NCI-H1694 (cell line): Measurements from ENCODE around the gene SFXN1.

Source experiments
- DNase-seq: peaks from one replicate; lab custom pipeline; 2025; lab: John Stamatoyannopoulos, UW

Gene SFXN1

DNA sequence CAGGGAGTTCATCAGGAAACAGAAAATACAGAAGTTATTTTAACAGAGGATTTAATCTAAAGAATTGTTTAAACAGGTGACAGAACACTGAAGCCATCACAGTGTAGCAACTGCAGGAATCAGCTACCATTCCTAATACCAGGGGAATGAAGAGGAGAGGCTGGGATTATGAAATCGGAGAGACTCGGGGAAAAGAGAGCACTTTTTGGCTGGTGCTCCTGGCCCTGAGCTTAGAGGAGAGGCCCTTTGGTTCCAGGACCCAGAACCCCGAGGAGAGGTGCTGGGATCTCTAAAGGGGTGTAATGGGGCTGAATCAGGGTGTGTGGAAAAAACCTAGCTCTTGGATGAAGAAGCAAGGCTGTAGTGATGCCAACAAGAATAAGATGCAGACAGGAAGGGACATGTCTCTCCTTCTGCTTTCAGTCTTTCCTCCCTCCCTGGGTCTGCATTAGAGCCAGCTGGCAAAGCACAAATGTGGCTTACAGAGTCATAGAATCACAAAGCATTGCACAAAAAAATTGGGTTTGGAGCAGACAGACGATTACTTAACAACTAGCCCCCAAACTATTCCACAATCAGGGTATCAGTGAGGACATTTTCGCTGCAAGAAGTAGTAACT lies 11.6 kb upstream of the SFXN1 start:
- no peak for DNase-seq

DNA sequence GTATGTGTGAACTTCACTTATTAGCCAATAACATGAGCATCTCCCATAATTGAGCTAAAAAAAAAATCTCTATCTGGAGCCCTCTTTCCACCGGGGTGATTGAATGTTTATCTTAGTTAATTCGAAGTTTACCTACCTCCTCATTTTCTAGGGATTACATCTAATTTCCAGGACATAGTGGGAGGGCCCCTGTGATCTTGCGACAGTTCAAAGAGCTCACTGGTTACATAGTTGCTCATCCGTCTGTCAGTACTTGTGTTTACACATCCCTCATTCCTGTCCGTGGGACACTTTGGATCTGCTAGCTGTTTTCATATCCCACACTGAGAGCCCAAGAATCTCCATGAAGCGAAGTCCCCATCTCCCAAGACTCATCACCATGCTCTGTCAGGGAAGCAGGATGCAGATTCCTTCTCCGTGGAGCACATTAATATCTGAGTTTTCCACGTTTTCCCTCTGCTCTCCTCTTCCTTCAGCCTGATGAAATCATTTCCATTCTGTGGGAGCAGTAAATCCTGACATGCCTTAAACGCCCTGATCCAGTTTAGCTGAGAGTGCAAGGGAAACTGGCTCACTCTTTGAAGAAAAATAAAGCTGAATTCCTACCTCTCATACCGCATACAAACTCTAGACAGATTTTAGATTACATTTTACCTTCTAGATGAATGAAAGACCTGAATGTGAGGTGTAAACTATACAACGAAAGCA lies 10.2 kb upstream of the SFXN1 start:
- no peak for DNase-seq

DNA sequence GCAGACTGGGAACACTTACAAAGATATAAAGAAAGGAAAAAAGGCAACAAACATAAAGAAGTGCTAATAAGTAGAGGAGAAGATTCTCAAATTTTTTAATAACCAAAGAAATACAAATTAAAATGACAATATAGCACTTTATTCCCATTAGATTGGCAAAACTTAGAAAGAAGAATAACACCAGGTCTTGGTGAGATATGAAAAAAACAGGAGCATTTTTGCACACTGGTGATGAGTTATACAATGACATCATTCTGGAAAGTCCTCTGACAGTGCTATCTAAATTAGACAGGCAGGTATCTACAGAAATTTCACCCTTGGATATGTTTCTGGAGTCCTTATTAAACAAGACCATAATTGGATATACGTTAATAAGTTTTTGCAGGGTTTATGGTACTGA lies 9.5 kb upstream of the SFXN1 start:
- DNase-seq = no peak

DNA sequence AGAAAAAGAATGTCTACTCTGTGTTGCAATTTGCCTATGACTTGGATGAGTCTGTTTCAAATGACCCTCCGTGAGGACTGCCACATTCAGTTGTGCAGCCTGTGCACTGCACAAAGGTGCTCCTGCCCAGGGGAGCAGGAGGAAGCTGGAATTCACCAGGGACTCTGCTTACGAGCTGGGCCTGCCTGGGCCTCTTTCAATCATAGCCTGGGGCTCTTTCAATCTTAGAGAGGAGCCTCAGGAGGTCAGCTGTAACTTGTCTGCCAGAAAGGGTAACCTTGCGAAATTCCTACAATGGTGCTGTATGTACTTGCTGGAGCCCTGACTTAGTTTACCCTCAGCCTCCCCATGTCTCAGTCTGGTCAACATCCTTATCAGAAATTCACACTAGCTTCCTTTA lies 8.4 kb upstream of the SFXN1 start:
- DNase-seq = no peak

DNA sequence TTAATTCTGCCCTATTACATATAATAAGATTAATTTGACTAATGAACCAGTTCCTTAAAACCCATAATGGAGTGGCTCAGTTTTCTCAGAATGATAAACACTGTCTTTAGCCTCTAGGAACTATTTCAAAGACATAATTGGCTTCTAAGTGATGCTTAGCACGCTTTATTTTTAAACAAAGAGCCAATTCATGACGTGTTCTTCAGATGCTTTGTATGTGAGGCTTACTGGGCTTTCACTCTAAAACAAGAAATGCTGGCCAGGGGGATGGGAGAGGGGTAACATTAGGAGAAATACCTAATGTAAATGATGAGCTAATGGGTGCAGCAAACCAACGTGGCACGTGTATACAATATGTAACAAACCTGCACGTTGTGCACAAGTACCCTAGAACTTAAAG lies 7.6 kb upstream of the SFXN1 start:
- DNase-seq = no peak

DNA sequence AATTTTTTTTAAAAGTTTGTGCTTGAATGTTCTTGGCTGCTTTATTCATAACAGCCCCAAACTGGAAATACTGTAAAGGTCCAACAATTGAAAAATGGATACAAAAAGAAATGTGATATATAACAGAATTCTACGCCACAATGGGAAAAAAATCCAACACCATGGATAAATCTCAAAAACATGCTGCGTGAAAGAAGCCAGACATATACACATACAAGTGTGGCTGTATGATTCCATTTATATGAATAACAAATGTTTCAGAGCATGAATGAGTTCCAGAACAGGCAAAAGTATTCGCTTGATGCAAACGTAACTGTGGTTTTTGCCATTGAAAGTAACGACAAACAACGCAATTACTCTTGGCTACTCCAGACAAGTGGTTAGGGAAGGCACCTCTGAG lies 7.2 kb upstream of the SFXN1 start:
- no peak for DNase-seq

DNA sequence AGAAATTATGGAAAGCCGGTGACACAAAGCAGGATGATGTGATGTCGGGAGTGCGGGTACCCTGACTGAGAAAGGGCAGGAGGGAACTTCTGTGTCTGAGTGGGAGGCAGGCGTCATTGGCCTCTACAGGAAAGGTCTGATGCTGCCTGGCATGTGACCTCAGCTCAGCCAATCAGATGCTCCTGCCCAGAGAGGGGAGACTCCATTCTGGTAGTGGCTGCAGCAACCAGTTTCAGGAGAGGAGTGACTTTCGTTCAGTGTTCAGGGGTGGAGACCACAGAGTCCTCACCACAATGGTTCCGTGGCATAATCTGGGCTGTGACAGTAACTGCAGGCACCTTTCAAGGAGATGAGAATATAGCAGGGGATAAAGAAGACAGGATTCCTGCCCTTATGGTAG lies 6.7 kb upstream of the SFXN1 start:
- DNase-seq = no peak

DNA sequence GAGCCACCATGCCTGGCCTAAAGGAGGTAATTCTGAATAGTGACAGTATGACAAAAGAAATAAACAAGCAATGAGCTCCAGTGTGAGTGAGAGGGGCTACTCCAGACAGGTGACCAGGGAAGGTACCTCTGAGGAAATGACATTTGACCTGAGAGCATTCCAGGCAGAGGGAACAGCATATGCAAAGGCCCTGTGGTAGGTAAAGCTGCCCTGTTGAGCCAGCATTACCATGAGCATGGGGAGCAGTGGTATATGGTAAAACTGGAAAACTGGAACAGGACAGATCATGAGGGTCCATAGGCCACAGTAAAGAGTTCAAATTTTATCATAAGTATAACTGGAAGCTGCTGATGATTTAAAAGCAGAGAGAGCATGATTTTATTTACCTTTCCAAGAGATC lies 6.0 kb upstream of the SFXN1 start:
- no peak for DNase-seq

DNA sequence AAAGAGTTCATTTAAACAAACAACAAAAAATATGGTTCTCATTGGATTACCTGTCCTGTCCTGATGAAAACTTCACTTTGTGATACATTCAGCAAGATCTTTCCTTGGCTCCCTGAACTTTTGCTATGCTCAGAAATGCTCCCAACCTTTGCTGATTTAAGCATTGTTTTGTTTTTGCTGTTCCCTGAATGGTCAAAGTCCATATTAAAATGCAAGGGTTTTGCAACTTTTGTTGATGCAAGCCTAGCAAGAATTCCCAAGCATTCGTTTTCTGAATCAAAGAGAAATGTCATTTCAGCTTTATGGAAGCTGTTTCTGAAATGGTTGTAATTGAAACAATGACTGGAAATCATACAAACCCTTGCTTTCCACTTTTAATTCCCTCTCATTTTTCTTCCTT lies 3.1 kb upstream of the SFXN1 start:
- DNase-seq = no peak

DNA sequence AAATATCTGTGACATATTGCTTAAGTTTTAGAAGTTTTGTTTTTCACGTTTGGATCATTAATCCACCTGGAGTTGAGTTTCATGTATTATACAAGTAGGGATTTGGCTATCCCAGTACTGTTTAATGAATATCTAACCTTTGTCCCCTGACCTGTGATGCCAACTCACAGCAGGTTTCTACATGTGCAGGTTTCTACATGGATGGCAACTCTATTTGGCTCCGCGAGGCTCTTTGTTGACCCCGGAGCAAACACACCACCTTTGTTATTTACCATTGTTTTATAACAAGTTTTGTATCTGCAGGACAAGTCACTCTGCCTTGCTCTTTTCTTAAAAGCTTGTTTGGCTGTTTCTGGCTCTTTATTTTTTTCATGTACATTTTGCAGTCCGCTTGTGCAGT lies 920 bp upstream of the SFXN1 start:
- no peak for DNase-seq

DNA sequence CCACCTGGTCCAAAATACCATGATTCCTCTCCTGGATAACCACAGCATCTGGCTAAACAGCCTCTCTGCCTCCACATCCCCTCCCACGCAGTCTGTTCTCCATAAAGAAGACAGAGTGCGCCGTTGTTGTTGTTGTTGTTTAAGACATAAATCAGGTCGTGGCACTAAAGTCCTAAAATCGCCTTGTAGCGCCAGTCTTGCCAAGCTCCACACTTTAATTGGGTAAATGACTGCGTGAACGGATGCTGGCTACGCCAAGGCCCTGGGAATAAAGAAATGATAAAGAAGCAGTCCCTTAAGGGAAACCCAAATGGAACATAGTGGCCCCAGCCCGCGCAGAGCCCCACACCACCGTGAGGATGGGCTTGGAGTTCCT lies 364 bp upstream of the SFXN1 start:
- peak; percentile 27 for DNase-seq

DNA sequence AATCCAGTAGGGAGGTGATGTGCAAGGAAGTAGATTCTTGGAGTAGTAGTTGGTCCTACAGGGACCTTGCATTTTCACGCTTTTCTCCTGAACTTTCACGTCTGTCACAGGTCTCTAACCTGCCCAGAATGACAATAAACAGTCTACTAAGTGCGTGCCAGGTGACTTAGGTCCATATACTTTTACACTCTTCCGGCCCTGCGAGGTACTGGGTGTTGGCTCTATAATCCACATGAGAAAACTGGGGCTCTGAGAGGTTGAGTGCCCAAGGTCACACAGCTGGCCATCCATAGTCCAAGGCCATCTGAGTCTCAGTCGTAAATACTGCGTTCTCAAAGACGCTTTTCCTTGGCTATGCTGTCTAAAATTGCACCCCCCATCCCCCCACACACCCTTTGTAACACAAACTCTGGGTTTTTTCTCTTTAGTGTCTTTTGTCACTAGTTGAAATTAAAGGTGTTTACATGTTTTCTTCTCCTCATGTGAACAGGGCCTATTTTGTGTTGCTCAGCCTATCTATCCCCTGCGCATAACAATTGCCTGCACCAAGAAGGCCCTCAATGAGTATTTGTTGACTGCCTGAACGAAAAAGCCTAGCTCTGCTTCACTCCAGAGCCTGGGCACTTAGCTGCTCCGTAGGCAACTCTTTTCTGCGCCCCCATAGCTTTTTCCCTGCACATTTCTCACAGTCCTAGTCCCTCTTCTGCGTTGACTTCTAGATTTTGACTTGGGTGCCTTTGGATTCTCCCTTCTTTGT lies 943 bp downstream of the SFXN1 start:
- no peak for DNase-seq

DNA sequence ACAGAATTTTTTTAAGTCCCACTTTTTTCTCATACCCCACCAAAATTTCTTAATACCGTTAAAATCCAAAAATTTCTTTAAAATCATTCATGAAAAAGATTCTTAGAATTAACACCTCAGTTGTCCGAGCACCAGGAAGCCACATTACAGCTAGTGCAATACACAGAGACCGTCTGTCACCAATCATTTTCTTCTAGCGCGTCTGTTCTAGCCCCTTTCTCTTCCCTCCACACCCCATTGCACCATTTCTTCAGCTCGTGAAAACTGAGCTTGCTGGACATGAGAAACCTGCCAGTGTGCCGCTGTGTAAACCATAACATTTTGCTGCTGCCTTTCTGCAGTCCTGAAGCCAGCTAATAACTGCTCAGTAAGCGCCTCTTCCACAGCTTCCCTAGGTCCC lies 5.0 kb downstream of the SFXN1 start:
- no peak for DNase-seq

DNA sequence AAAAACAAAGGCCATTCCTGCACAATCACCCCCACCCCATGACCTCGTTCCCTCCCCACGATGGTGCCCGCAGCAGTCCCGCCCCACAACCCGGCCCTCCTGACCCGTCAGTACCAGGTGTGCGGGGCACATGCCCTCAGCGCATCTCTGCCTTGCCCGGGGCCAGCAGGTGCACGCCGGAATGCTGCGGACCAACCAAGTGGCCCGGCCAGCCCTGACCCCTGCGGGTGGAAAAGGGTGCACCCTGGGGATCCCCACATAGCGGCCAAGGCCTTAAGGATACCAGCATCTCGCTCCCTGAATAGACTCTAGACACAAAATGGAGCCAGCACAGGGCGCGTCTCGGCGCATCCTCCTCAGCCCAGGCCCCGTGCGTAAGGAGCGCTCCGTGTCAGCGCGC lies 6.0 kb downstream of the SFXN1 start:
- DNase-seq = no peak

DNA sequence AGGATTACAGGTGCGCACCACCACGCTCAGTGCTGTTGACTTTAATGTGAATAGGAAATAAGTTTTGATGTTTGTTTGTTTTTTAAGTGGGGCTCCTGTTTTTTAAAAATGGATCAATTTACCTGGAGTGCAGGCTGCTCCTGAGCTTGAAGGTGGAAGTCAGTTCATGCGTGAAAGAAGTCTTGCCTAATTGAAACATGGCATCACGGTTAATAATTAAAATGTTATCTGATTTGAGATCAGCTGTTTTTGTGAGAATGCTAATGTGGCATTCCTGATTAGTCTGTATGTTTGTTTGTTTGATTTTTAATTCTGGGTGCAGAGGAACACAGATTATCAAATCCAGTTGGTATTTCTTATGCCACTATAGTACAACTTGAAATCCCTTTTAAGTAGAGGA lies 6.5 kb downstream of the SFXN1 start:
- DNase-seq = no peak

DNA sequence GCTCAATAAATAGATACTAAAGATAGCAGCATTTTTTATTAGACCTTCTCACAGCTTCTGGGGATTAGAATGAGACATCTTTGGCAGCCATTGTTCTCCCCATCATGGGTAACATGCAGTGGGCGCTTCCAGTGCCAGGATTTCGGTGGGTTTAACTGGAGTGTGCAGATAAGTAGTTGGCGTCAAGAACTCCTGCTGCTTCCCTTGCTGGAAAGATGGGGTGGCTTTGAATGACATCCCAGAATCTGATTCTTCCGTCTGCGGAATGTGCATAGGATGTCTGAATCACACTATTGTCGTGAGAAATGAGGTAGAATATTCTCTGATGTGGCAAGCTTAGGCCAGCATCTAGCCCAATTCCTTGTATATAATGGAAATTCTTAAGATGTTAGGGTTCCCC lies 7.3 kb downstream of the SFXN1 start:
- no peak for DNase-seq

DNA sequence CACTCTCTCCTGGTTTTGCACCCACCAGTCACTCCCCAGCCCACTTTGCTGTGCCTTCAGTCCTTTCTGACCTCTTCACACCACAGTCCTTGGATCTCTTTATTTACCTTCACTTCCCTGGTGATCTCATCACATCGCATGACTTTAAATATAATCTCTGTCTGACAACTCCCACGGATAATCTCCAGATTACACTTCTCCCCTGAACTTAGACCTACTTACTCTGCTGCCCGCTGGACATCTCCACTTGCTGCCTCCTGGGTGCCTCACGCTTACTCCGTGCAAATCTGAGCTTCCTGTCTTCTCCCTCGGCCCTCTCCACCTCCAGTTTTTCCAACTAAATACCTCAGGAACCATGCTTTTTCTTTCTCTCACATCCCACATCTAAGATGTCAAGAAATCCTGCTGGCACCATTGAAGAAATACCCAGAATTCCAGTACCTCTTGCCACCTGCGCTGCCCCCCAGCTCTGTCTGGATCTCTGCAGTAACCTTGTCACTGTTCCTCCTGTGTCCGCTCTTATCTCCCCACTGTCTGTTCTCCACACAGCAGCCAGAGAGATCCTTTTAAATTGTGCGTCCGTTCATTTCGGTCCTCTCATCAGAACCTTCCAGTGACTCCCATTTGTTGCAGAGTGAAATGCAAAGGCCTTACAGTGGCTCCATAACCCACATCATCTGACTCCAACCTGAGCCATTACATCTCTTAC lies 9.3 kb downstream of the SFXN1 start:
- no peak for DNase-seq

DNA sequence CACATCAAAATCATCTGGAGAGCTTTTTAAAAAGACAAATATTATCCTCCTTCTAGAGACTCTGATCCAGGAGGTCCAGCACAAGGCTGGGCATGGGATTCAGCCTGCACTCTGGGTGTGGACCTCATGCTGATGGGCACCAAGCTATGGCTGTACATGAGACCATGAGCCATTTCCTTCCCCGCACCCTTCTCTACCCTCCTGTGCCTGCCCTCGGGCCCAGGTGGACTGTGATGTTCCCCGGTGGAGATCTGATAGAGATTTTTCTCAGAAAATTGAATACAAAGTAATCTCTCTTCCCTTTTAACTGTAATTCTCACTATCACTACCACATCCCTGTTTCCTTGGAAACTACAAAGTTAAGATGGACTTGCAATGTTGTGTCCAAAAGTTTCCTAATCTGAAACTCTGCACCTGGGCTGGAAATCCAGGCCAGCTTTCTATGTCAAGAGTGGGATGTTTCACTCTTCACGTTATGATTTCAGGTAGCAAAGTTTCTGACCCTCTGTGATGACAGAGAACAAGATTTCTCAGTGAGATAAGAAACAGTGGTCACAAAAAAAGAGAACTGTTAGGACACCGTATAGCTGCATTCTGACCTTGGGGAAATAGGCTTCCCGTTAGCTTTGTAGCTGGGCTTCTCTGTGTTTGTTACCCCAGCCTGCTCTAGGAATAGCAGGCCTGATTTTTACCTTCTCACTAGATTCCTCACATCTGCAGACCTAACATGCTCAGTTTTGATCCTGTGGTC lies 11.5 kb downstream of the SFXN1 start:
- no peak for DNase-seq

DNA sequence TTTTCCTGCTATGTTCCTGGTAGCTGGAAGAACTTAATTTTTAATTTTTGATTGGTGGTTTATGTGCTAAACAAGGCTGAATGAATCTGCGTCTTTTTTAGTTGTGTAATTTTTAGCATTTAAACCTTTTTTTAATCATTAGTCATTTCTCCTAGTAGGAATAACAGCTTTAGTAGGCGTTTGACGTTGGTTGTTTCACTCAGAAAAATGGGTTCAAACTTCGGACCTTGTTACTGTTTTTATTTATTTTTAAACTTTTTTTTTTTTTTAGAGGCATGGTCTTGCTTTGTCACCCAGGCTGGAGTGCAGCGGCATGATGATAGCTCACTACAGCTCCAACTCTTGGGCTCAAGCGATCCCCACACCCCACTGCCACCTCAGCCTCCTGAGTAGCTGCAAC lies 12.9 kb downstream of the SFXN1 start:
- no peak for DNase-seq

DNA sequence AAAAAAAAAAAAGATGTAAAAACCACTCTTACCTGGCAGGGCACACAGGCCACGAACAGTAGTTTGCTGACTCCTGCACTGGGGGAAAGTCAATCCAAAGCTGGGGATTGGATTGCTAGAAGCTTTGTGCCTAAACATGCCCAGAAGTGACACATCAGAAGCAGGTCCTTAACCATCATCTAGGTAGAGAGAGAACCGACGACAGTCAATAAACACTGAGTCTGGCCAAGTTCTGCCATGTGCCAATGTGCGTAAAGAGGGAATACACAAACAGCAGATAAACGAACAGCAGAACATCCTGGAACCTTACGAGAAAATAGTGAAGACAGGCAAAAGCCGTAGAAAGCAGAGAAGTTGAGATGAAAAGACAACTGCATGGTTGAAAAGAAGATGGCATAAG lies 14.9 kb downstream of the SFXN1 start:
- DNase-seq = no peak

DNA sequence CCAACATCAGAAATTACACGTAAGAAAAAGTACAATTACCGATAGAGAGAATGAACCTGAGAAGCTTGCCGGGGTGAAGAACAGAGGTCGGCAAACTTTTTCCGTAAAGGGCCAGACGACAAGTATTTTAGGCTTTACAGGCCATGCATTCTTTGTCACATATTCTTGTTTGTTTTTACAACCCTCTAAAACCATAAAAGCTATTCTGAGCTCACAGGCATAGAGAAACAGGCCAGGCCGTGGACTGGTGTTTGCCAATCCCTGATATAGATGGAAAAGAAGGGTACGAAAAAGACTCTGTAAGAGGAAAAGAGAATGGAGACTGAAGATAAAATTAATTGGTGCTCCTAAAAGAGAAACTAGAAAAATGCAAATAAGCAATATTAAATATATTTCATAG lies 15.4 kb downstream of the SFXN1 start:
- no peak for DNase-seq
